HG03520 (cell line): ENCODE measurements around the gene NUMA1.

Source experiments
- ATAC-seq: cut with Tn5 transposase; IDR thresholded peaks from one replicate; pipeline ENCODE4 v1.9.1; 2021; ENCODE audit warnings: mild to moderate bottlenecking, moderate library complexity; ENCODE audit not compliant: unreplicated experiment

NUMA1 gene

DNA sequence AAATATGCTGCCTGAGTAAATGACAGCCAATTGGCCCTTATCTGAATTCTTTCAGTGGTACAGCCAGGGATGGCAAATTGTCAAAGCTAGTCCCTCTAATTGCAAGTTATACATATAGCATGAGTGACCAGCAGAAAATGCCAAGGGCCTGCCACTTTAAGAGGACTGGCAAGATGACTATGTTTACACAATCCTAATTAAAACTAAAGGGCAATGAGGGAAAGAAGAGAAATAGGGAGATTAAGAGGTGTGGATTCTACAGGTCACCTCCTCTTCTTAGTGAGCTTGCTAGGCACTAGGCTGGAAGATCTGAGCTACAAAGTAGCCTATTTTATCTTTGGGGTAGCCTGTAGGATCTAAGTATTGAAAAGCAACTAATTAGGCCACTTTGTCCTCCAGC, 13.5 kb downstream of the NUMA1 start:
- ATAC-seq: no peak

DNA sequence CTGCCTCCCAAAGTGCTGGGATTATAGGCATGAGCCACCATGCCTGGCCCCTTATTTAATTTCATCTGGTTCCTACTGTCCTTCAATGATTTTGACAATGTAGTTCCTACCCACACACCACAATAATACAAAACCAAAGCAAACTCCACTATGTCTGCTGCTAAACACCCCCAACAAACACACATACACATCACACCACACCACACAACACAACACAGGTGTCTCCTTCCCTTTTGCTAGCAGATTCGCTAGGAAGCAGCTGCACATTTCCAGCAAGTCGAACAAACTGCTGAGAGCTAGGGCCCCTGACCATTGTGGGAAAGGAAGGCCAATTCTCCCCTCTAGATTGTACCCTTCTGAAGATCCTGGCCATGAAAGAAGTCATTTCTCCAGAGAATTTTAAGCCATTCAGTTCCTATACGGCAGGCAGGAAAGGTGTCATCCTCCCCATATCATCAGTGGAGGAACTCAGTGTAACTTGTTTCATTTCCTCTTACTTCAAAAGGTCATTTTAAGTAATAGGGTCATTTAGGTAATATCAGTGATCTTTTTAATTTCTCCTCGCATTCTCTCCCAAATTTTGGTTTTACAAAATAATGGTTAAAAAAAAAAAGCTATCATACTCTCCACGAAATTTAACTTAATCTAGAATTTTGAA, 18.5 kb downstream of the NUMA1 start:
- no peak for ATAC-seq

DNA sequence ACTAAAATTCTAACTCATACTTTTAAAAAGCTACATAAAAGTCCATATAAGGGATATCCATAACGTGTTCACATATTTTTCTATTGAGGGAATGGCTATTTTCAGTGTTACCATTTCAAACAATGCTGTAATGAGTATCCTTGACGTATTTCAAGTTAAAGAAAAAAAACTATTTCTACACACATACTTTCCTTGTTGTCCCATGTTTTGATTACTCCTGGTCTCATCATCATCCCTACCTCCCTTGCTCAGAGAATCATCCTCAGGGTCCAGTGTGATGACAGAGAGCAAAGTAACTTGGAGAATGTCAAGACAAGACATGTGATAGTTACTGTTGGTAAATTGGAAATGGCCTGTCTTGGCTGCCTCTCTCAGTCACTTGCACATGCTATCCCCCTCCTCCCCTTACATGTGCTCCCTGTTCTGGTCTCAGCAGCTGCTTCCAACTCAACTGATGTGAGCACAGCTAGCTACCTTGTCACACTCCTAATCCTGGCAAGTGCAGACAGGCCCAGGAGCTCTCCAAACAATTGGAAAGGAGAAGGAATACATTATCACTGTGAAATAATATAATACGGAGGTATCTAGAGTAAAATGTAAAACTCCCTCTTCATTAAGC, 21.8 kb downstream of the NUMA1 start:
- no peak for ATAC-seq

DNA sequence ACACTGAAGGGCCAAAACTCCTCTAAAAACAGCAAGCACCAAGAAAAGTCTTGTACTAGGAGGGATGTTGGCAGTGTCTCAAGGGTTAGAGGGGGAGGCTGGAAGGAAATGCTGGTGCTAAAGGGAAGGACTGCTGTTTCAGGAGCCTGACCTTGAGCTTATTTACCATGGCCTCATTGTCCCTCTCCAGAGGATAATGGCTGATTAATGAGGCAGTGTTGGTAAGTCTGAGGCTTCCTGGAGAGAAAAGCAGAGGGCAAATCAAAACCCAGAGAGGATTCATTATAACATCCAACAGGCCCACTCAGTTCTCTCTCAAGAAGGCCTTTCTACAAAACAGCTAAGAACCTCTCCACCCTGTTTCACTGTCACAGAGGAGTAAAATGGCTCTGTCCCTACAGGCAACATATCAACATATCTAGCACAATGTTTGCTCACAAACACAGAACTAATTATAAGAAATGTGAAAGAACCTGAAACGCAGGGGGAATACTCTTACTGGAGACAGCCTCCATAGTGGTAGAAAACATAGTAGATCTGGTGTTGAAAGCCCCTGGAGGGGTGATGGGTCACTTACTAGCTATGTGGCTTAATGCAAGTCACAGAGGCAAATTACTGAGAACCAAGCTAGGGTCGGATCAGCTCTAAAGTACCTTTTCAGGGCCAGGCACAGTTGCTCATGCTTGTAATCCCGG, 31.4 kb downstream of the NUMA1 start:
- ATAC-seq: no peak

DNA sequence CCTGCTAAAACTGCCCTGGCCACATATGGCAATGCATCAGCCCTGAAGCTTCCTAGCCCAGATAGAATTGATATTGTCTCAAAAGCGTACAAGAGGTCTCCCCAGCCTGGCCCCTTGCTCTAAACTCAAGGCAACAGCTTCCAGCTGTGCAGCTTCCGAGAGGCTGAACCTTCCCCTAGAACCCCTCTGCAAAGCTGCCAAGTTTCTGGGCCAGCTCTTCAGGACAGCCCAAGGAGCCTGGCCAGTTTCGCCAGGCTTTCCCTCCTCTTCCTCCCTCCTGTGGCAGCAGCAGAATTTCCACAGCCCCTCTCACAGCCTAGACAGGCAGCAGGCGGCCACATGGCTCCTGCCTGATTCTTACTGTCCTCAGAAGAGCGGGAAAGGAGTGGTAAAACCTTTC, 34.5 kb downstream of the NUMA1 start:
- no peak for ATAC-seq

DNA sequence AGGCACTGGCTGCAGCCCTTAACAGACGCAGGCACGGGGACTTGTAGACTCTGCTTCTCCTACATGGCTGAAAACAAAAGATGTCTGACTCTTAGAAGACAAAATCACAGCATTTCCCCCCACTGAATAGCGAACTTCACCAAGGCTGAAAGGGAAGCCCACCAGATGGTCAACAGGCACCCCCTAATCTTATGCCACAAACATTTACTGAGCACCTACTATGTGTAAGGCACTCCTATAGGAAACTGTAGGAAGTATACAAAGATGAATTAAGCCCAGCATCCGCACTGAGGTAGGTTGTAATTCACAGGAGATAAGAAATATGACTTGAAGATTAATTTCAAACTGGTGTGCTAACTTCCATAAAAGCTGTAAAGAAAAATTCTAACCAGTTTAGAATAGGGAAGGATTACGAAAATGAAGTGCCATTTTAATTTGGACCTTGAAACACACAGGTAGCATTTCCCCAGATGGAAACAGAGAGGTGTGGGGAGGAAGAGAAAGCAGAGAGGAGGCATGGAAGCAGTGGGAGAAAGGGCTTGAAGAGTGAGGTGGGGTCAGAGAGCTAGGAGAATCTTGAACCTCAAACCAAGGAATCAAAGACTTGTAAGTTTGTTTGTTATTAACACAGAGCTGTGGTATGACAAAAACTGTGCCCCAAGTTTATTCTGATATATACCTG, 38.1 kb downstream of the NUMA1 start:
- ATAC-seq: no peak

DNA sequence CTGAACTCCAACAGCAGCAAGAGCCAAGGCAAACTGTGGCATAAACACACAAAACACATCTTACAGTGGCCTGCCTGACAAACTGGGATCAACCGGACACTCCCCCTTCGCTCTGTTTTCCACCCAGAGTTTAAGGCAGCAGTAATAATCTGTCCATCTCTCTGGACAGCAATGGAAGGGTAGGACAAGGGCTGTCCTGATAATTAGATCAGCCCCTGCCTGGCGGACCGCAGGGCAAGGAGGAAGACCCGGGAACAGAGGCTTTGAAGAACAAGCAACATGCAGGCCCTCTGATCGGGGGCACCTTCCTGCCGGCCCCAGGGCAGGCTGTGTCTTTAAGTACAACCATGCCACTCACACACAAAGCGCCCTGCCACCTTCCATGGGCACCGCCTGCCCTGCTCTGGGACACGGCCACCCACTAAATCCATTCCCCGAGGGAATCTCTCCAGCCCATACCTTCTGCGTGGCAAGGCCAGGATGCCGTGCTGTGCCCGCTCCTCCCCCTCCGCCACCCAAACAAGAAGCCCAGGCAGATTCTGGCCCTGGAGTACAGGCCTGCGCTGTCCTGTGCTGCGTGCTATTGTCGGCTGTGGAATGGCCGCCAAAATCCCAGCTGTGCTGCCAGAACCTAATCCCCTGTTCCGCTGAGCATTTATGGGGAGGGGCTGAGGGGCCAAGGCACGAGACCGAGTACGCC, 38.8 kb downstream of the NUMA1 start:
- no peak for ATAC-seq

DNA sequence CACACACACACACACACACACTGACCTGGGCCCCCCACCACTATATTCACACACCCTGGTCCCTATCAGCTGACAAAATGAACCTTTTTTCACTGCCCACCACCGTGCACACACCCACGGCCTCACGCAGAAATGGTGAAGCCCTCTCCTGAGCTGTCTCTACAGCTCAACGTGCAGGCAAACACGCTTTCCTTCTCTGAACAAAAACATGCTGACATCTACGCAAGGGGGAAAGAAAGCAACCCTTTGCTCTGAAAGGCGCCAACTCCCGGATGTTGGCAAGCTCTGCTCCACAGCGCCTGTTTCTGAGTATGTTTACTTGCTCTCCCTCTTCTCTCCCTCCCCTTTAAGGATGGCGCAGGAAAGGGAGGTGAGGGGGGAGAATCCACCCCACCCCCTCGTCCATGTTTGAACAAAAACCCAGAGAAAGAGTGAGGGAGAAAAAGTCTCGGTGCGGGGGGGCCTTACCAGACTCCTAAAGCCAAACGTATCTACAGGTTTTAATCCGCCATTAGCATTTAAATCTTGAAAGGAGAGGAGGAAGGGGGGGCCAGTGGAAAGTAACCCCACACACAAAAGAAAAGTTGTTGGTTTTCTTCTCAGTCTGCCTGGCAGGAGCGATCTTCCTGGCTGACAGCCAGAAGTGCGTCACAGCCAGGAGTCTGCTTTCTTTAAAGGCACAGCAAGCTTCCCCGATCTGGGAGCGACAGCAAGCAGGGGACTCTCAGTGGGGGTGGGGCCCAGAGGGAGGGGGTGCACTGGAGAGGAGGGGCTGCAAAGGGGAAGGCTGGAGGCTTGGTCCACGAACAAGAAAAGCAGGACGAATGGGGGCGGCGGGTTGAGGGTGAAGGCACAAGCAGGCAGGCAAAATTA, 39.6 kb downstream of the NUMA1 start:
- ATAC-seq: no peak

DNA sequence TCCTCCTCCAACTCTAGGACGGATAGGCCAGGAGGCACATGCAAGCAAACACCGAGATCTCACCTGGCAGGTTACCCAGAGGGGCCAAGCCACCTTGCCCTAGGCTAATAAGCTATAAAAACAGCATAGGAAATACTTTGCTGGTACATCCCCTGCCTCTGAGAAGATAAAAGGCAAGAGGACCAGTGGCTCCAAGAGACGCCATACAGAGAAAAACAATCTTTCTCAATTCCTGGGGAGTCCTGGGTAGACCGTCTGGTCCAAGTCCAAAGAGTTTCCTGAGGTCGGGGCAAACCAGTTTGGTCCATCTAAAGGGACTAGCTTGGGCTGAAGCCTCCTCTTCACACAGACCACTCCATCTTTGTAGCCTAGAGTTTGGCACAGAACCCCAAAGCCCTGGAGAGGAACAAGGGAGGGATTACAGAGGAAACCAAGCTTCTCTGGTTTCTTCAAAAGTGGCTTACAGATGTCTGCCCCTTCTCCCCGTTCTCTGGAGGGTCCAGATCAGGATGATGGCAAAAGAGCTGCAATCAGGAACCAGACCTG, 40.4 kb downstream of the NUMA1 start:
- no peak for ATAC-seq

DNA sequence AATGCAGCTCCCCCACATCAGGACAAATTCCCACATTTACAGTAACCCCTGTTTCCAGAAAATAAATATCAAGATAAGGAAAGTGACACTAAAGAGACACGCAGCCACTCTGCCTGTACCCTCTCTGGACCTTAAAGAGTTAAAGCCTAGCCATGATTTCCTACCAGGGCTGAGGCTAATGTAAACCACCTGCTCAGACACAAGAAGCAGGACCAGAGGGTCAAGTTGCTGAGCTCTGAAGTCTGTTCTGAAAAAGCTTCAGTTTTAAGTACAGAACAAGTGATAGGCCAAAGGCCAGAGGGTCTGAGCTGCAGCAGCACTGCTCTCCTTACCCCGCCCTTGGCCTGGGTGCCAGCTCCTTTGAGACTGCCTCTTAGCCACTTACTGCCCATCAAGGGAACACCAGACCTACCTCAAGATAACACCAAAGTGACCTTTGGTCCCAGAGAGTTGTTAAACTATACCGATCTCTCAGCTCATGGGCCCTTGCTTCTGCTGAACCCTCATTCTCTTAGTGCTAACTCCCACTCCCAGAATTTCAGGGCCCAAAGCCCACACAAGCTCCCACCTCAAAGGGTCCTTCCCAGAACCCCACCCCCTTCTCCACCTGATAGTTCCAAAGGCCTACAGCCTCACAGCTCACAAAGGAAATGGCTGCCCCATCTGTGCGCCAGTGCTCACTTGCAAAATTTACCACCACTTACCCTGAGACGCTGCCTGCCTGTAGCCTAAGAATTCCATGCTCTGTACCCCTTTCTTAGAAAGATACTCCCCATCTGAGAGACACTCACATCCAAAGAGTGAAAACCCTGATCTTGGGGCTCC, 41.1 kb downstream of the NUMA1 start:
- no peak for ATAC-seq

DNA sequence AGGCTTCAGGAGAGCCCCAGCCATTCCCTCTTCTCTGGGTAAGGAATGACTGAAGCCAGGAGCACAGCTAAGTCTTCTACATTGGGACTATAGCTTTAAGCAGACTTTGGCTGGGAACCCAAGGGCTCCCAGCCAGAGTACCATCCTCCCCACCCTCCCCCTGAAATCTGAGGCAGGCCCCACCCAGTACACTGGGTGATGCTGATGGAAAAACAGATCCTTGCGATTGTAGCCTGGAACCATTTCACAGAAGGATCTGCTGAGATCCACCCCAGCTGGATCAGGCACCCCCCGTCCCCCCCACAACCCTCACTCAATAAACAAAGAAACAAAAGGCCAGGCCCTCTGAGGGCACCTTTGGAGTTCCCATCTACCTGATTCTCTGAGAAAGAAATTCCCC, 41.9 kb downstream of the NUMA1 start:
- ATAC-seq: no peak

DNA sequence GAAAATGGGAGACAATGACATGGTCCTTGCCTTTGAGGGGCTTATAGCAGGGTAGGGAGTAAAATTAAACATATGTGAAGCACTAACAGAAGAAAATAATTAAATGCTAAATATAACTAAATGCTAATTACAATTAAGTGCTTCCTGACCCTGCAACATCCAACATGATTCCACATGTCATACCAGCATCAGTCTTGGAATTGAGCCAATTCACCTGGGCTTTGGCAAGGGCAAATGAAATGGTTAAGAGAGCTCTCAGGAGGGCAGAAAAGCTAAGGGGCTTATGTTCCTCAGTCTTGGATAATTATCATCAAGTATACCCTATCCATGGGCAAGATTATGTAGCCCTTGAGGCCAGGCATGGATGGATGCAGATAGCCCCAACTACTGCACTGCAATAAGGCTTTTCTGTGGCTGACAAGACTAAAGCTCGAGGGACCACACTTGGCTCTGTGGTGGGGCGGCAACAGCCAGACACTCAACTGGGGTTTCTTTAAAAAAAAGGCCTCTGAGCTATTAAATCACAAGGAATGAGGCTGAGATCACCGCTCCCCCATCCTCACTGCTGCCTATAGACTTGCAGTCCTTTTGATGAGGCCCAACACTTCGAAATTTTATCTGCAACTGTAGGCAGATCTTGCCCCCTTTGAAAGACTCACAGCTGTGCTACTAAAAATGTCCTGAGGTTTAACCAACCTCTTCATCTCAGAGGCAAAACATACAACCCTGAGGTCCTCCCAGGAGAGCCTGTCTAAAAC, 42.6 kb downstream of the NUMA1 start:
- no peak for ATAC-seq

DNA sequence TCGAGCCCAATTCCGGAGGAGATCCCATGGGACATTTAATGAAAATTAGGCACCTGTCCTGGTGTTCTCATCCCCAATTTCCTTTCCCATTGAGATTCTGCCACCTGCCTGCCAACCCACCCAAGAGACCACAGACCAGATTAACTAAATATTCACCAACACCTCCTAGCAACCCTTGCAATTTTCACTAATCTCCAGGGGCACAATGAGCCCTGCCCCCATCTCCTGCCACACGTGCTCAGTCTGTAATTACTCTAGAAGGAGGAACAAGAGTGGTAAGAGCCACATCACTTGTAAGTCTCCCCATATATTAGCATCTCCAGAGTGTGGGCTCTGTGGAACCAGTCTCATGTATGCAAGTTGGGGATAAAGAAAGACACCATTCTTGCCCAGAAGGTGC, 43.7 kb downstream of the NUMA1 start:
- ATAC-seq: no peak

DNA sequence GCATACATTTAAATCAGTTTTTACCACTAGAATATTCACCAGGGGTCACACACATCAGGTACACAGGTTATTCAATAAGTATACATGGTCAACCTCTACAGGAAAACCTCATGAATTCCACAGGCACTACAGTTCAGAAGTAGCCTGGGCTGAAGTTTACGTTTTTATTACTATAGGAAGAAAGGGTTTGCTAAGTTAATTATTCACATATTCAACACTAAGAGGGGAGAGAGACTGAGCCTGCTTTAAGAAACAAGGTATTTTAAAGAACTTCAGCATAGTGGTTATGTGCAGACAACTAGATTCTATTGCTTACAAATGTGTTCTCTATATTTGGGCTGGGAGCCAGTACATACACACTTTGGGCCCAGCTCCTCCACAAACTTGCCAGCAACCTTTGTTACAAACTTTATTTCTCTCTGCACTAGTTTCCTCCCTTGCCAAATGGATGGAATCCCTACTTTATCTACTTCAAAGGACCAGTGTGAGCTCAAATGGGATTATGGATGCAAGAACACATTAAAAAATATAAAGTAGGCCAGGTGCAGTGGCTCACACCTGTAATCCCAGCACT, 49.8 kb downstream of the NUMA1 start:
- ATAC-seq: no peak

DNA sequence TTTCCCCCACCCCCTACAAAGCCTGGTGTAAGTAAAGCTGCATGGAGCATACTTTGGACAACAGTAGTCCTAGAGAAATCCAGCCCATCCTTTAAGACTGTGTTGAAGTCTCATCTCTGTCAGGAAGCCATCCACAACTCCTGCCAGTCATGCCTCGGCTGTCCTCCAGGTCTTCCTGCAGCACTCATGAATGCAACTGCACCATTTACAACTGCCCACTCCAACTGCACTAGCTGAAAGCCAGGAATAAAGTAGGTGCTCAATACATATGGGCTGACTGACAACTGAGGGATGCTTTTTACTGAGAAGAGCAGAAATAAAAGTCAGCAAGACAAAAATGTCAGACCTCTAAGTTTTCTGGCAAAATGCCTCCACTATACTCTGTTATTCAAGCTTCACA, 54.3 kb downstream of the NUMA1 start:
- ATAC-seq: no peak

DNA sequence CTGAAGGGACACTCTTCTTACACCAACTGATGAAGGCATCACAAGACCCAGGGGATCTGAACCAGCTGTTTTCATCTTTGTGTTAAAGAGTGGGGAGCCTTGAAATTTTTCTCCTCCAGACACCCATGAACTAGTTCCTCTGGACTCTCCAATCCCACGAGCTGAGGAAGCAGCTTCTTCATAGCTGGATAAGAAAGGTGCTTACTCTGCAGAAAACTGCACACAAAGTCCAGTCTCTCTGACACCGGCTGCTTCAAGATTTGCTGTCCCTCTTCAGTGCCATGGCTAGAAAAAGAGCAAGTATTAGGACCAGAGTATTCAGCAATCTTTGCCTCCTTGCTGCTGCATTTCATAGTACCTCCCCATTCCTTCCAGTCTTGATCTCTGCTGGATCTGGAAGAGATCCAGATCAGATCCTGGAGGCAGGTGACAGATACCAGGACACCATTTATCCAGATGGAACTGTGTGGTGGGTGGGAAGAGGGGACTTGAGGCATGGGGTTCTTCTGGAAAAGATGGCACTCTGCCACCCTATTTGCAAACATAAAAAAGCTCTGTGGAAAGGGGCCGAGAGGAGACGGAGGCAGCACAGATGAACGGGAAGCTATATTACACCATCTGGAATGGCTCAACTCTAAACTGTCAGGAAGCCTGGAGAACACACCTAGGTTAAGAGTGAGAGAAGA, 56.1 kb downstream of the NUMA1 start:
- no peak for ATAC-seq

DNA sequence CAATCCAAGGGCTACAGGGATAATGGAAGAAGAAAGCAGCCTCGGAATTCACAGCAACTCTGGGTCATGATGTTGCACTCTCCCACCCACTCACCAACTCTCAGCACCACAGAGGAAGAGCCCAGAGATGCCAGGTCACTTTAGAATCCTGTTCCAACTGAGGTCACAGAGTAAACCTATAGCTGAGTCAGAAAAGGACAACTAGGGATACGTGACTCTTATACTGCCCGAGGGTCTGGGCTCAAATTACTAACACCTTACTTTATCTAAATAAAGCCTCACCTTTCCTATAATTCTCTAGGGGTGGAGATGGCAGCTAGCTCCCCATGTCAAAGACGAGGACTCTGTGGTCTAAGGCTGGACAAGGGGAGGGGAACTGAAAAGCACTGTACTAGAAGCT, 57.0 kb downstream of the NUMA1 start:
- ATAC-seq: no peak

DNA sequence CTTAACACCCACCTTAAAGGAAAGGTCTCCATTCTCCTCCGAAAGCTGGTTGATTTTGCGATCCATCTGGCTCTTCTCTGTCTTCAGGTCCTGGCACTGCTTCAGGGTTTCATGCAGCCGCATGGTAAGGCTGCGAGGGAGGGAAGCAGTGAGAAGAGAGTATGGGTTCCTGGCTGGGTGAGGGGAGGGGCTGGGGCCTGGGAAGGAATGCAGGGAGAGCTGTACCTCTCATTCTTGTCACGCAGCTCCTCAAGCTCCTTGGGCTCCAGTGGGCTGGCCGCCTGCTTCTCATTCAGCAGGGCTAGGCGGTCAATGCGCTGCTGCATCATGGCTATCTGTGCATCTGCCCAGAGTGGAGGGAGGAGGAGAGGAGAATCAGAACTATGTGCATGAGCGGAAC, 62.2 kb downstream of the NUMA1 start:
- ATAC-seq: no peak
